NCI-H1092 treated with DMSO at 0.1 percent for 48 hours (cell line): Measurements from ENCODE around the gene PLB1.

ENCODE experiments used
- DNase-seq: peaks from one replicate; lab custom pipeline; 2025; lab: John Stamatoyannopoulos, UW

The PLB1 gene

DNA sequence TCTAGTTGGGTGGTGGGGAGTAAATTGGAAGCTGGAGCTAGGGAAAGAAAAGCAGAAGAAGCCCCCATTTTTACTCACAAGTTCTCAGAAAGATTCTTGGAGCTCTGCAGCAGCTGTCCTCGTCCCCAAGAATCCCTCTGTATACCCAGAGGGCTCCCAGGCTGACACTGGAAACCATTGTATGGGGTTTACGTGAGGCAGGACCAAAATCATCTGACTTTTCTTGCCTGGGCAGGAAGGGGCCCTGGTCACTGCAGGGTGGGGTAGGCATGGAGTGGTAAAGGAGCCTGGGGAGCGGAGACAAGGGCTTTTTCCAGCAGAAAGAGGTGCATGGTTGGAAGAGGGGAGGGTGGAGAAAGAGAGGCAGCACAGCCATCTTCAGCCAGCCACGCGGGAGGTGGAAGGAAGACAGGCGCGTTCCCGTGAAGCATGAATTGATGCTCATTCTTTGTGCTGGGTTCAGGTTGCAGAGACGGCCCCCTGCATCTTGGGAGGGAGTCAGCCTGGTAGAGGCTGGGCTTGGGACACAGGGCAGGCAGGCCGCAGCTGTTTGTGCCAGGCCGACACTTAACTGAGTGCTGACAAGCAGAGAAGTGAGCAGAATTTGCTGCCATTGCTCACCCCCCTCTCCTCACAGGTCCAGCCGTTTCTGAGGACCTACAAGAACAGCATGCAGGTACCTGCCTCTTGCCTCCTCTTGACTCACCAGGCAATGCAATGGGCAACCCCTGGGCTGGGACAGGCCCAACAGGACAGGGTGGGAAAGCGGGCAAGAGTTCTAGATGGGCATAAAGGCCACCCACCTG lies 94.8 kb downstream of the PLB1 start:
- no peak for DNase-seq

DNA sequence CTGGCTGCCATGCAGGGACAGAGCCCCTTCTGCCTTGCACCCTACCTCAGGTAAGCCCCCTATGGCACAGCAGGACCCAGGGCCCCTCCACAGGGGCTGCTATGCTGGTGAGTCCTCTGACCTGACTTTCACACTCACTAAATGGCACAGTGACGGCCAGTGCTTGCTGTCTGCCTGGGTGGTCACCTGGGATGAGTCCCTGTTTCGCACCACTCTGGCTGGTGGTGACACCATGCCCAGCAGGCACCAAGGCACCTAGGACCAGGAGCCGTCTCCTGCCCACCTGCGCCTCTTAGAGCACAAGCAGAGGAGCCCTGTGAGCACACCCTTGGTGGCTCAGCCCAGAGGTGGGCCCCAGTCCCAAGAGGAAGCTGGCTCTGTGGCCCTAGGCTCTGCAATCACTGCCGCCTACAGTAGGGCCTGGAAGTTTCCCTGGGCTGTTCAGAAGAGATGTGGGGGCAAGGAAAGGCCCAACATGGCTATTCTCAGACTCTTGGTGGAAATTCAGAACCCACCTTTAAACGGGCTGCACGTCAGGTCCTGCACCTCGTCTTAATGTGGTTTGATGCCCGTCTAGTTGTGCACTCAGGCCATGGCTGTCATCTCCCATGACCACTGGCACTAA lies 96.0 kb downstream of the PLB1 start:
- no peak for DNase-seq

DNA sequence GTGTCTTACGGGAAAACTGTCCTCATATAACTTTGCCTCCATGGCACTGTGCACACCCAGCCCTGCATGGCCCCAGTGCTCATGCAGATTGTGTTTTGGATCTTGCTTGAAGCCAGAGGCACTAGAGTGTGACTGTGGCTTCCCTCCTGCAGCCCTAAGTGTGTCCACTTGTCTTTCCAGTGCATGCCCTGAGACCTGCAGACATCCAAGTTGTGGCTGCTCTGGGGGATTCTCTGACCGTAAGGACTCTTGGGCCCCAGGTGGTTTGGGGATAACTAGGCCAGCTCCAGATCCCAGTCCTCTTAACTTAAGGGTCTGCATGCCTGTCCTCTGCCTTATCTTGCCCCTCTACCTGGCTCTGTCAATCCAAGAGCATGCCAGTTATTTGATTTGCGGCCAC lies 96.6 kb downstream of the PLB1 start:
- no peak for DNase-seq

DNA sequence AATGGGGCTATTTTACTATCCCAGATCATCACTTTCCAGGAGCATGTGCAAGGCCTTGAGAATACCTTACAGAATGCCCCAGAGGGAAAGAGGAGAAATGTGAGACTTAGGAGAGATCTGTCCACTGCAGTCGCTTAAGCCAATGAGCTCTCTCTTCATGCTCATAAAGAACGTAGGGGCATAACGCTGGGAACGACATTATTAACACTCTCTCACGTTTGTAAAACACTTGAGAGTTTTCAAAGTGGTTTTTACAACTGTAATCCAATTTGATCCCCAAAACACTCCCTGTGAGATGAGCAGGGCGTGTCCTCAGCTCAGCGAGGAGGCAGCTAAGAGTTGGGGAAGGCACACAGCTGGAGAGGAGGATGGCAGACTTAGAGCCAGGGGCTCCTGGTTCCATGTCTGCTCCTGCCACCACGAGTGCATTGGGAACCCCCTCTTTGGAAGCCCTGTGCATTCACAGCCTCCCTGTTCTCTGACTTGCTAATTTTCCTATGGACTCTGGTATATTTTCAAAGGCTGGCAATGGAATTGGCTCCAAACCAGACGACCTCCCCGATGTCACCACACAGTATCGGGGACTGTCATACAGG lies 97.4 kb downstream of the PLB1 start:
- DNase-seq, result no peak

DNA sequence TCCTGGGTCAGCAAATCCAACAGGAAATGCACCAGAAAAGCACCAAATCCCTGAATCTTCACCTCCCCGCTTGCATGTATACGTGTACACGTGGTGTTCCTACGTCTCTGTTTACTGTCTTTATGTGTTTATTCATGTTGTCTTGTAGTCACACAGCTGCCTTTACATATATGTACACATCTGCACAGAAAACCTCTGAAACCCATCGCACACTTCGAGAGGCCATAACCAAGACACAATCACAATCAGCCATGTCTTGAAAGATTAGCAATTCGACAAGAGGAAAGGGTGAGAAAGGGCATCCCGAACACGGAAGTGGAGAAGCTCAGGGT lies 98.1 kb downstream of the PLB1 start:
- DNase-seq, result no peak

DNA sequence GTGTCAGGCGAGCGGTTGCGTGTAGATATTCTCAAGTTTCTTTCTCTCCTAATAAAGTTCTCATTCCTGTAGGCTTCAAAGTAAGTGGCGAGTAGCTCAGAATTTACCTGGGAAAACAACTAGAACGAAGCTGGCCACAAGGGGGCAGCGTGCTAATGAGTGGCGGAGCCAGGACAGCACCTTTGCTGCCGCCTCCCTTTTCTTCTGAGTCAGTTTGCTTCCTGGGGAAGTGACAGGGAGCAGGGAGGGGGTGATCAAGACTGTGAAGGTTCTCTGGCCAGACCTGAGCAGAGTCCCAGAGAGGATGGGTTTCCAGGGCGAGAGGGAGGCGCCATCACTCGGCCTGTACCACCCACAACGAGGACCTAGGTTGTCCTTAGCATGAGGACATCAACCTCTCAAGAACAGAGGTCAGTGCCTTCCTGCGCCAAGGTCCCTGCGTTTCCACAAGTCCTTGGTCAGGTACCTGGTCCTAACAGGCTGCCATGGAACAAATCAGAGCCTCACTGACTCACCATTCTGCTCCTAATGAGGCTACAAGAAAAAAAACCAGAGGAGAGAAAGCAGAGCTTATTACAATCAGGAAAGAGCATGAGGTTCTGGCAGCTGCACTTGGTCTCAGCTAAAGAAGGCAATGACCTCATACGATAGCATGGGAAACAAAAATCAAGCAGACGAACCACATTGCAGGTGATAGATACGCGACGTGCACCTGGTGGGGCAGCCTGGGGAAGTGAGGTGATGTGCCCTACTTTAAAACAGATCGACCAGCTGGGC lies 98.7 kb downstream of the PLB1 start:
- peak; percentile 62 for DNase-seq

DNA sequence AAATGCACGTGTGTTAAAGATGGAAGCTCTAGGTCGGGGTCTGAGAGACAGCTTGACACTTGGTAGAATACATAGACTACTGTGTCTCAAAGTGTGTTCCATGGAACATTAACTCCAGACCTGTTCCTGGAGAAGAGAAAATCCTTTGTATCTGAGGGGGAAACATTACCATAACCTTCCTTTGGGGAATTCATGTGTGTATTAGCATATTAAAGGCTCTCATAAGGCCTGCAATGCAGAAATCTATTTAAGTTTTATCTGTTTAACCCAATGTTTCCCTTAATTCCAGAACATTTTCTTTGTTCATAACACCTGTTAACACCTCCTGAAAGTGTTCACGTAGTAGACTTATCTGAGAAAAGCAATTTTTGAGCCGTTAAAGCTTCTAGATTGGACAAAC lies 99.5 kb downstream of the PLB1 start:
- DNase-seq, result no peak

DNA sequence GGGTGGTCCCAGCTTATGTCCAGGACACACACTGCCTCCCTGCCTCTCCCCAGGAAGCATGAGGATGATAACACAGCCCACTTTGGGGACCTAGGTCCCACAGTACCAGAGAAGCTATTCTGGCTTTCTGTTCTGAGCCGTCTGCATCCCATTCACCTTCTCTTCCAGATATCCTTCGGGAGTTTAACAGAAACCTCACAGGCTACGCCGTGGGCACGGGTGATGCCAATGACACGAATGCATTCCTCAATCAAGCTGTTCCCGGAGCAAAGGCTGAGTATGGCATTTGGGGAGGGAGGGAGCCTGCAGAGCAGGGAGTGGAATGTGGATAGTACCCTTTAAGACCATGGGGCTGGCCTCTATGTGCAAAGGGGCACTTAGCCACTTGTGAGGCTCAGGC lies 102.6 kb downstream of the PLB1 start:
- DNase-seq, result no peak

DNA sequence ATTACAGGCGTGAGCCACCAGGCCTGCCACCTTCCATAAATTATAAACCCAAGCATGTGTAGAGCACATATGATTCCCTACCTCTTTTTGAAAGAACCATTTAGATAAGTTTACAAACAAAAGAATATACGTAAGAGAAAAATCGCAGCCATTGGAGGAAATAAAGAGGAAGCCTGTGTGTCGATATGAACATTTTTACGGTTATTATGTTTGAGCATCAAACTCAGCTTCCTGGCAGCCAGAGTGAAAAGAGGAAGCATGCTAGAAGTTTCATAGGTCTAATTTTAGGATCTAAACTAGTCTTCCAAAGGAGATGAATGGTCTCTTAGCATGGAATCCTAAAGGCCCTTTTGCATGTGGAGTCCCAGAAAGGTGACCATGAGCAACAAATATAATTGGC lies 104.3 kb downstream of the PLB1 start:
- DNase-seq, result no peak

DNA sequence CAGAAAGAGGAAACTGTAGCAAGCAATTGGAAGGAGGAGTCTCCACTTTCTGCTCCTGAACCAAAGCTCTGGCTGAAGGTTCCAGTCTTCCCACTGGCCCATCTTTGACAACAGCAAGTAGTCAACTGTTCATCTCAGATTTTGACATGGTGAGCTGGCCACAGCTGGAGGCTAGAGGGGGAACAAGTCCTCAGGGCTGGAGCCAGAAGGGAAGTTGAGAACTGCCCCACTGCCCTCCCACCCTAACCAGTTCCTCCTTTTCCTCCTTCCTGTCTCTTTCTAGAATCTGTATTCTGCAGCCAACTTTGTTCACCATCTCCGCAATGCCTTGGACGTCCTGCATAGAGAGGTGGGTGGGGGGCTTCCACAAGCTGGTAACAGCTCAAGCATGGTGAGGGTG lies 105.8 kb downstream of the PLB1 start:
- no peak for DNase-seq

DNA sequence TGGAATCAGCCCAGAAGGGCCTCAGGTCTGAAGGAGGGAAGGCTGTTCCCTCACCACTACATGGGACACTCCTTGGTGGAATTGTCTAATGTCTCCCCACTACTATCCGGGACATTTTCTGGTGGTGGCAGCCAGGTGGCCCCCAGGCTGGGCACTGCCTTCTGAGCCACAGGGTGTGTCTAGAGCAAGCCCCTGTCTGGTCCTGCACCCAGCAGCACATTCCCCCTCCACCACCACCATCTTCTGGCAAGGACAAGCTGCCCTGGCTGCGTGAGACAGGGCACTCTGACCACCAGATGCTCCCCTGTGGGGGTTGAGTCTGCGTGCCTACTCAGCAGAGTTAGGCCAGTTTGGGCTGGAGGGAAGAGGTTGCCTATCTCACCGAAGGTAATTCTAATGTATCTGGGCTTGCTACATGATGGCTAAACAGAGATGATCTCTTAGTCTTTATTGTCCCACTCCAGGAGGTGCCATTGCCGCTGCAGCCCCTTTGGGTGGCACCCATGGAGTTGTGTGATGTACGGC lies 106.3 kb downstream of the PLB1 start:
- no peak for DNase-seq

DNA sequence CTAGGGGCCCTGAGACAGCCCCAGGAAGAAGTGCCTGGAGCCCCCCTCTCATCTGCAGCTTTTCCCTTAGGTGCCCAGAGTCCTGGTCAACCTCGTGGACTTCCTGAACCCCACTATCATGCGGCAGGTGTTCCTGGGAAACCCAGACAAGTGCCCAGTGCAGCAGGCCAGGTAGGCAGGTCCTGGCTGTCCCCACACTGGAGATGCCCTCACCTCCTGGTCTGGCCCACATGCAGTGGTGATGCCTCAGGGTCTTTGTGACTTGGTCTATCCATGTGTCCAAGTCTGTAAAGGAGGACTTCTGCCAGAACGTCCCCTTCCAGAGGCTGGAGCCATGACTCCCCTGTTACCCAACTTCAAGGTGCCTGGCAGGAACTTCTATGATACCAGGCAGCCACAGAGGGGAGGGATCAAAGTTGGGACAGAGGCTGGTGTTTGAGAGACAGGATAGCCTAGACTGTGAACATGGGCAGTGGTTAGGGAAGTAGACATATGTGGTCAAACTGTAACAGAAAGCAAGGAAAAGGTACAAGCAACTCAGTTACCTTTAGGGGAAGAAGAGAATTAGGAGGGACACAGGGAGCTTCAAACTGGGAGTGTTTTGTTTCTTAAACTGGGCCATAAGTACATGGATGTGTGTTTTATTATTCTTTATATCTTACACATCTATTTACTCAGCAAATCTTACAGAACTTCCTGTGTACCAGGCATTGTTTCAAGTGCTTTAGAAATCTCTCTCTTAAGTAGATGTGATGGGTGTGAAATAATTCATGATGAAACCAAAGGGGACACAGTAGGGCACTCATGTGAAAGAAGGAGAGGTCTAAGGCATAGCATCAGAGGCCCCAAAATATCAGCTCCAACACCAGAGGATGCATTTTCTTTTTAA lies 107.1 kb downstream of the PLB1 start:
- DNase-seq, result no peak

DNA sequence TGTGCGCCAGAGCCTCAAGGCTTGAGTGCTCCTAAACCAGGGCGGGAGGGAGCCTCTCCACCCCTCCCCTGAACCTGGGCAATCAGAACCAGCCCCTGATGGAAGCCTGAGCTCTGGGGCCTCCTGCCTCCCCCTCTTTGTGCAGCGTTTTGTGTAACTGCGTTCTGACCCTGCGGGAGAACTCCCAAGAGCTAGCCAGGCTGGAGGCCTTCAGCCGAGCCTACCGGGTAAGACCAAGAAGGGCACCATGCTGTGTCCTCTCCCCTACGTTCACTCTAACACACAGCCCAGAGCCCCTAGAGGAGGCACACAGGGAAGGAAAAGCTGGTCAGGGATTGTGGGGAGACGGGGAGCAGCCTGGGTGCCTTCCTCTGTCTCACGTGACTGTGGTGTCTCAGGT lies 108.0 kb downstream of the PLB1 start:
- no peak for DNase-seq

DNA sequence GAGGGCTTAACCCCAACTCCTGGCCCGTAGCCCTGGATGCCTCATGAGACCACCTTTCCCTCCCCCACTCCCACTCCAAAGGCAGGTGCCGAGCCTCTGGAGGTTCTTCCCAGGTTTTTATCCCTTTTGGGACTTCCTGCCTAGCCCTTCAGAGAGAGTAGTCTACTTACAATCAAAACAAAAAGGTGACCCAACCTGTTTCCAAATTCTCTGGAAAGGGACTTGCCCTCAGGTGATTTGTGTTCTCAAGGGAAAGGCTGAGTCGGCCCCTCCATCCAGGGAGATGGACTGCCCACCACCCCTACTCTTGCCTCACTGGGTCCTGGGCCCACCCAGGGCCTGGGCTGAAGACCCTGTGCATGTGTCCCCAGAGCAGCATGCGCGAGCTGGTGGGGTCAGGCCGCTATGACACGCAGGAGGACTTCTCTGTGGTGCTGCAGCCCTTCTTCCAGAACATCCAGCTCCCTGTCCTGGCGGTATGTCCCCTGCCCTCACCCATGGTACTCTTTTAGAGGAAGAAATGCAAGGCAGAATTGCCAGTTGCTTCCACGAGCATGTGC lies 108.5 kb downstream of the PLB1 start:
- DNase-seq, result no peak

DNA sequence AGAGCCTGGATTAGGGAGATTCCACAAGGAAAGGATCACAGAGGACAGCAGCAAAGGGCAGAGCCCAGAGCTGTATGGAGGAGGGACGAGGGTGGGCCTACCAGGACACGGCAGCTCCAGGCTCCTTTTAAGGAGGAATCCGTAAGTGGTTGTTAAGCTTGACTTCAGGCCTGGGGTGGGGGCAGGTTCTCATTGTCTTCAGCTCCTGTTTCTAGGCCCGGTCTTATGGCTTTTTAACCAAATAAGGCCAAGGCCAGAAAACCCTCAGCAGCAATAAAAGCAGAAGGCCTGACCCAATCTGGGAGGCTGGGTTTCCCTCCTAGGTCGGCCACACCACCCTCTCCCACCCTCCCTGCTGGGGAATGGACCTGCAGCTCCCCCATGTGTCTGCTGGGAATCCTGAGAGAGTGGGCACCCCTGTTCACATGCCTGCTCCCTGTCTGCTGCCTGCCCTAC lies 111.2 kb downstream of the PLB1 start:
- DNase-seq, result no peak

DNA sequence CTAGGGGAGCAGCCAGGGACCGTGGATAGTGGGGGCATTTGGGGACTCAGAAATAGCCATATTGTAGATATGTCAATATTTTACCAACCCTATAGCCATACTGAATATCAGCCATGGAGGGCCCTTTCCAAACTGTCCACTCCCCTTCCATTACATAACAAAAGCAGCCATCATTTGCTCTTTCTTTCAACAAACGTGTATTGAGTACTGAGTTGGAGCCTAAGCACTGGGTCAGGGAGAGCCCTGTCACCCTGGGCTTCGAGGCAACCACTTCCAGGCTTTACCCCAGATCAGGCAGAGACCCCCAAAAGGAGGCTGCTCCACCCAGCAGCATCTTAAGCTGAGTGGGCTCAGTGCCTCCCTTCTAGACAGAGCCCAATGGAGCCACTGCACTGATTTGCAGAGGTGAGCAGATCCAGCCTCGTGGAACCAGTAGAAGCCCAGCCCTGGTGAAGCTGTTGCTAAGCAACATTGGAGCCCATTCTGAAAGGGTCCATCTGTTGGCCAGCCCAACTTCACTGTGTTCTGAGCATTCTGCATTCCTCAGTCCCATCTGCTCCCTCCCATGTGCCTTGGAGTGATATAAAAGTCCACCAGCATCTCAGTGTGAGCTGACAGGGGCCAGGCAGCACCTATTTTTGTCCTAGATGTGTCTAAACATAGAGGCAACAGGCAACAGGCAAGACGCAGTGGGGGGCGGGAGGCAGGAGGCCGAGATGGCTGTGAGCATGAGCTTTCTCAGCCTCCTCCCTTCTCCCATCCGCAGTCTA lies 112.1 kb downstream of the PLB1 start:
- DNase-seq, result no peak

DNA sequence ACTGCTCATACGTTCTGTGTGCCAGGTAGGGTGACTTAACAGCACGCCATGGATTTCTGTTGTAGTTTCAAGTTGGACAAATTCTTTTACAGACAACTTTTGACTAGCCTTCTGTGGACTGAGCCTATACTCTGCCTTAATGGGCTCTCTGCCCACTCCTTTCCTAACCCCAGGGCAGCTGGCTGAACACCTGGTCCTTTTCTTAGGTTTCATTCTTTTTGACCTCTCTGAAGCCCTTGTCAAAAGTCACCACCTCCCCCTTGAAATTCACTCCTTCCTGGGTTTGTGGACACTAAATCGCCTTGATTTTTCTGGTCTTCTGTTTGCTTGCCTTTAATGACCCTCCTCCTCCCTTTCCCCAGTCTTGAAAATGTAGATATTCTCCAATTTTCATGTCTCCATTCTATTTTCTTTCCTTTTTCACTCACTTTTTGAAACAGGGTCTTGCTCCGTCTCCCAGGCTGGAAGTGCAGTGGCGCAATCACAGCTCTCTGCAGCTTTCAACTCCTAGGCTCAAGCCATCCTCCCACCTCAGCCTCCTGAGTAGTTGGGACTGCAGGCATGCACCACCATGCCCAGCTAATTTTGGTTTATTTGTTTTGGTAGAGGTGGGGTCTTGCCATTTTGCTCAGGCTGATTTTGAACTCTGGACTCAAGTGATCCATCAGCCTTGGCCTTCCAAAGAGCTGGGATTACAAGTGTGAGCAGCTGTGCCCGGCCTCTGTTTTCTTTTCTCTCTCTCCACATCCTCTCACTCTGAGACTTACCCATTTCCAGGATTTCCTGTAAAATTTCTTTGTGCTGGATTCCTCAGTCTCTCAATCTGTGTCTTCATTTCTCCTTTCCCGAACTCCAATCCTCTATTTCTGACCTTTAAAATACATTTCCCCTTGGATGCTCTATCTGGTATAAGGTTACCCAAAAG lies 112.9 kb downstream of the PLB1 start:
- DNase-seq, result no peak

DNA sequence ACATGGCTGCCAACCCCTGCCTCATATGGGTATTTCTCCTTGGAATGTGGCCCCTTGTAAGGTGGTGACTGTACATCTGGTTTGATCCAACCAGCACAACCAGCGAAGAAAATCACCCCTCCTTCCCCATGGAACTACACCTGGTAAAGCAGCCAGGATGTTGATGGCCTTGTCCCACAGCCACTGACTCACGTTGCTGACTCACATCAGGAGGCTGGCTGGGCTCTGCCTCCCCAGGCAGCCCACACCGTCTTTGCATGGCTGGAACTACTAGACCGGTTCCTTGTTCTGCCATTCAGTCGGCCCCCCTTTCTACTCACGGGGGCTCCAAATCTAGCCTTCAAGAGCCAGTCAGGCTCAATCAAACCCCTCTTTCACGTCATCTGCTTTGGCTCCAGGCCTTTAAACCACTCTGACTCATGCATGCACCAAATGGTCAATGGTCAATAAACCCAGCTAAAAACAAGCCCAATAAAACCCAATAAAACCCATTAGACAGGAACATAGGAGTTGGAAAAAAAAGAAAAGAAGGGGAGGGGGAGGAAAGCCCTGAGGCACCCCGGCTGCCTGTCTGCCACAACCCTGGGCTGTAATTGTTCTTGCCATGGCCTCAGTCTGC lies 114.8 kb downstream of the PLB1 start:
- peak; percentile 14 for DNase-seq
